Sigmoid colon (tissue), 7 donors: ENCODE data around the gene ABI3BP. TPM values are rescaled to one million over a fixed set of nuclear protein-coding genes. Genes with fewer than 3 reads are reported as not detected.

Experiments used
- DNase-seq: peaks from one replicate; pipeline ENCODE4 v3.0.0-alpha.2; 2019
- H3K27ac ChIP-seq, 4 donors: fragments of 200-600 bp; sonication (generic); one replicate each; pipeline ENCODE4 v1.5.1; 2016 to 2019; ENCODE audit warnings: mild to moderate bottlenecking in 1 of 4
- H3K27me3 ChIP-seq, 3 donors: fragments of 200-600 bp; sonication (generic); one replicate each; pipeline ENCODE4 v1.5.1; 2019; ENCODE audit warnings: mild to moderate bottlenecking in 1 of 3
- H3K36me3 ChIP-seq, 4 donors: fragments of 200-600 bp; sonication (generic); one replicate each; pipeline ENCODE4 v1.5.1; 2016 to 2019
- H3K4me1 ChIP-seq, 4 donors: fragments of 200-600 bp; sonication (generic); one replicate each; pipeline ENCODE4 v1.5.1; 2017 to 2019
- H3K4me3 ChIP-seq, 4 donors: fragments of 200-600 bp; sonication (generic); one replicate each; pipeline ENCODE4 v1.5.1; 2017 to 2019; ENCODE audit warnings: mild to moderate bottlenecking in 2 of 4, moderate library complexity in 1 of 4
- H3K9me3 ChIP-seq, 4 donors: fragments of 200-600 bp in 3 of 4; sonication (generic) in 3 of 4; one replicate each; pipeline versions ENCODE4 v1.5.1 to v1.6.1; 2013 to 2019
- EP300 ChIP-seq, 4 donors: sonication (generic); formaldehyde crosslinking; IDR thresholded peaks; one replicate each; pipeline ENCODE4 v1.6.1; 2017; ENCODE audit warnings: antibody characterized with exemption in 4 of 4
- POLR2A ChIP-seq, 2 donors: fragments of 450-650 bp; IDR thresholded peaks; one replicate each; pipeline ENCODE4 v1.6.1; 2016; ENCODE audit warnings: antibody characterized with exemption in 2 of 2, mild to moderate bottlenecking in 2 of 2, moderate library complexity in 2 of 2
- POLR2AphosphoS5 ChIP-seq, 4 donors: sonication (generic); formaldehyde crosslinking; IDR thresholded peaks; one replicate each; pipeline ENCODE4 v1.6.1; 2017; ENCODE audit warnings: antibody characterized with exemption in 4 of 4
- WGBS, 2 donors: extraction: QIAGEN DNeasy Blood & Tissue Kit; methylation state at CpG; one replicate each; pipeline ENCODE4 v1.1.7; 2013; 5-methylcytosine and 5-hydroxymethylcytosine counted together
- intact Hi-C: fragments of 100-400 bp; cut with DNase I; formaldehyde crosslinking; loops from one replicate; pipeline ENCODE4 v1.15.1; 2023
- polyA plus RNA-seq, 3 donors: library from polyadenylated mRNA; stranded (reverse); fragments of 200-250 nt; gene quantifications; one replicate each; pipeline ENCODE4 v1.2.3, GENCODE V29; 2013
- total RNA-seq, 4 donors: library from RNA; depleted of rRNA; stranded (reverse); fragments of >200 nt; gene quantifications; one replicate each; pipeline ENCODE4 v1.1.0, GENCODE V29; 2016
- TF ChIP-seq, protein P1 (sequence below), 4 experiments: fragments of 450-650 bp in 3 of 4; fragments of 200-600 bp in 1 of 4; IDR thresholded peaks; one replicate each; pipeline ENCODE4 v1.5.1; 2016 to 2019; ENCODE audit warnings: antibody characterized with exemption in 4 of 4, mild to moderate bottlenecking in 3 of 4, moderate library complexity in 2 of 4
- donor health status: healthy with polysubstance abuse.
- donor health status: Bipolar disorder and iron deficiency.
- donor health status: healthy.

ABI3BP gene
- total and polyA plus RNA-seq, 7 donors: 1.2 to 177 (median 30.4) TPM

DNA sequence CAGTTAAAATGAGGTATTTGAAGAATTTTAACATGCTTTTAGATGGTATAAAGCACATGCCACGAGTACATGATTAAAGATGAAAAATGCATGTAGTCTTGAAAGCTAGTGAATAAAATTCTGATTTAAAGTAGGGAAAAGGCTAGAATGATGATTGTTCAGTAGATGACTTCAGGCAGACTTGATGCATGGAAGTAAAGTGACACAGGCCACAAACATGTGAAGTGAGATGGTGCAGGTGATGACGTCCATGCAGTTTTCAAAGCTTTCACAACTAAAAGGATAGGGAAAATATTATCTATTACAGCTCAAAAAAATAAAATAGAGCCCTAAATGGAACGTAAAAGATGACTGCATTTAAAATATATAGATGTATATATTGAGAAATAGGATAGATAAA is 143.1 kb downstream of the ABI3BP start:
- no peaks in the 10 kb centered on the region for H3K36me3 ChIP-seq
- 77 to 86% methylated on average over 3 of the region's 3 CpGs for WGBS, 2 donors
- H3K9me3 ChIP-seq: no peaks in the 10 kb centered on the region
- no peak overlapping the region for H3K27ac ChIP-seq
- H3K4me1 ChIP-seq: no peaks in the 10 kb centered on the region
- no peak for DNase-seq
- no peak for TF ChIP-seq POLR2A (IDR thresholded peaks at IDR 0.05)
- no peak for TF ChIP-seq EP300 (IDR thresholded peaks at IDR 0.05)
- TF ChIP-seq POLR2AphosphoS5 (IDR thresholded peaks at IDR 0.05): no peak
- TF ChIP-seq, protein P1, sequence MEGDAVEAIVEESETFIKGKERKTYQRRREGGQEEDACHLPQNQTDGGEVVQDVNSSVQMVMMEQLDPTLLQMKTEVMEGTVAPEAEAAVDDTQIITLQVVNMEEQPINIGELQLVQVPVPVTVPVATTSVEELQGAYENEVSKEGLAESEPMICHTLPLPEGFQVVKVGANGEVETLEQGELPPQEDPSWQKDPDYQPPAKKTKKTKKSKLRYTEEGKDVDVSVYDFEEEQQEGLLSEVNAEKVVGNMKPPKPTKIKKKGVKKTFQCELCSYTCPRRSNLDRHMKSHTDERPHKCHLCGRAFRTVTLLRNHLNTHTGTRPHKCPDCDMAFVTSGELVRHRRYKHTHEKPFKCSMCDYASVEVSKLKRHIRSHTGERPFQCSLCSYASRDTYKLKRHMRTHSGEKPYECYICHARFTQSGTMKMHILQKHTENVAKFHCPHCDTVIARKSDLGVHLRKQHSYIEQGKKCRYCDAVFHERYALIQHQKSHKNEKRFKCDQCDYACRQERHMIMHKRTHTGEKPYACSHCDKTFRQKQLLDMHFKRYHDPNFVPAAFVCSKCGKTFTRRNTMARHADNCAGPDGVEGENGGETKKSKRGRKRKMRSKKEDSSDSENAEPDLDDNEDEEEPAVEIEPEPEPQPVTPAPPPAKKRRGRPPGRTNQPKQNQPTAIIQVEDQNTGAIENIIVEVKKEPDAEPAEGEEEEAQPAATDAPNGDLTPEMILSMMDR (IDR thresholded peaks at IDR 0.05): no peak
- intact Hi-C loops: no loop called here
- H3K27me3 ChIP-seq: no peaks in the 10 kb centered on the region
- no peak overlapping the region for H3K4me3 ChIP-seq

DNA sequence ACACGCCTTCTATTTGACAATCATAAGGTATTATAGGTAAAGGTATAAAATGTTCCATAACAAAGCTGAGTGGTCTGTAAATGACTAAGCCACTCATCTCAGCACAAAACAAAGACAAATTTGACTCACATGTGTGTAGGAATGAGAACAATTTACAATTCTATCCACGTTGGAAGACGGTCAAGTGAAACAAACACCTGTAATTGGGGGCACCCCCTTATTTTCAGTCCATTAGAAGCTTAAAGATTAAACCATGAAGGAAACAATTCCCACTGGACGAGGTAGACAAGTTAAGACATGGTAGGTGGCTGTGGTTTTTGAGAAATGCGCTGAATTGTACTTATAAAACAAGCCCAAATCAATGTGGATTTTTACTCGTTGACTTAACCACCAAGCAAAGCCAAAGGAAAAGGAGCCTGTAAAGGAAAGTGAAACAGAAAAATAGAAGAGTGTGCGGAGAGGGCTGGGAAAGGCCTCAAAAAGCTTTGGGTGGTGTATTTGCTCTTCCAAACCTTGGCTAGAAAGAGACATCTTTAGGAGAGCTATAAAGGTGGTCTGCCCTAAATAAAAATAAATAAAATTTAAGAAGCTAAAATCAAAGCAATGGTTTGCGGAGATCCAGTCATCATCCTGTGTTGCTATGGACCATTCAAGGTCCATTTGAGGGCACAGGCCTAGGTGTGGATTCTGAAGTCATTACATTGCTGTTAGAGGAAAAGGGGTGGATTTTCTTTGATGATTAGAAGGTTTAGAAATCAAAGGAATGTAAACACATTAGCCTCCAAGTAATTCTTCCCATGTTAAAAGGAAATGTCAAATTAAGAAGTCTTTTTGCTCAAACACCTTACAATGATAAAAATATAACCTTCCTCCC is 148.9 kb downstream of the ABI3BP start:
- intact Hi-C loops: no loop called here
- no peaks in the 10 kb centered on the region for H3K36me3 ChIP-seq
- TF ChIP-seq POLR2AphosphoS5 (IDR thresholded peaks at IDR 0.05): no peak
- TF ChIP-seq, protein P1 (IDR thresholded peaks at IDR 0.05): no peak
- no peak for TF ChIP-seq EP300 (IDR thresholded peaks at IDR 0.05)
- TF ChIP-seq POLR2A (IDR thresholded peaks at IDR 0.05): no peak
- DNase-seq: no peak
- 61 to 72% methylated on average over 8 of the region's 8 CpGs for WGBS, 2 donors
- H3K4me3 ChIP-seq: no peak overlapping the region
- no peaks in the 10 kb centered on the region for H3K4me1 ChIP-seq
- H3K9me3 ChIP-seq: no peaks in the 10 kb centered on the region
- H3K27me3 ChIP-seq: no peaks in the 10 kb centered on the region
- no peak overlapping the region for H3K27ac ChIP-seq

DNA sequence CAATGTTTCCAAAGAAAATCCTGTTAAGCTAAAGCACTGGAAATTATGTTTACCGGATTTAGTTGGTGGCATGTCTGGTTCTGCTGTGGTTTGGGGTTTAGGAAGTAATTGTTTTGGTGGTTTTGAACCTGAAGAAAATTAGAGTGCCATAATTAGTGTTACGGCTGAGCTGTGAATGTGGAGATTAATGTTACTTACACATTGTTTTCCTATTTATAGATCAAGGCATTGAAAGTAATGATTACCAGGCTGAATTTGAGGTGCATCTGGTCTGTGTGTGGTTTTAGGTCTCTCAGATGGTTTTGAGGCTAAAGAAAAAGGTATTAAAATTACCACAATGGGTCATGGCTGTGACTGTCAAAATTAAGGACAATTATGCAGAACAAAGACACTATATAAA is 155.1 kb downstream of the ABI3BP start:
- H3K27ac ChIP-seq: no peak overlapping the region
- 32 to 79% methylated on average over 2 of the region's 2 CpGs for WGBS, 2 donors
- H3K4me3 ChIP-seq: no peak overlapping the region
- TF ChIP-seq EP300 (IDR thresholded peaks at IDR 0.05) (no peak), POLR2AphosphoS5 (IDR thresholded peaks at IDR 0.05) (no peak), POLR2A (IDR thresholded peaks at IDR 0.05) (no peak)
- TF ChIP-seq, protein P1 (IDR thresholded peaks at IDR 0.05): no peak
- H3K36me3 ChIP-seq: peaks cover 0 to 11% (median 0%) of the 10 kb centered on the region in 4 donors
- intact Hi-C loops: no loop called here
- H3K27me3 ChIP-seq: no peaks in the 10 kb centered on the region
- DNase-seq: no peak
- no peaks in the 10 kb centered on the region for H3K9me3 ChIP-seq
- no peaks in the 10 kb centered on the region for H3K4me1 ChIP-seq

DNA sequence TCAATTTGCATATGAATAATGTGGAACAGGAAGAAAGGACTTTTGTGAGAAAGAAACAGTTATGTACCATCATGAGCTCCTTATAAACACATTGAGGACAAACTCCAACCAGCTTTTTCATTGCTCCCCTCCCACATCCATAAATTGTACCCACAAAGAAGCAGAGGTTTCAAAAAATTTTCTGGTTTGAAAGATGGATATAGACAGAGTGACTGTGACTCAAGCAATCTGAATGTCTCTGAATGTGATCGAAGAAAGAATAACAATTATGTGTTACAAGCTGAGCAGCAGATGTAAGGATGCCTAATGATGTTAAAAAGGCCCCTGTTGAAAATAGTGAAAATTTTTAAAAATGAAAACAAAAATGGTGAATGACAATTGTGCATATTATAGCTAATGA is 156.6 kb downstream of the ABI3BP start:
- TF ChIP-seq POLR2AphosphoS5 (IDR thresholded peaks at IDR 0.05): no peak
- no peak for TF ChIP-seq POLR2A (IDR thresholded peaks at IDR 0.05)
- no peak for TF ChIP-seq EP300 (IDR thresholded peaks at IDR 0.05)
- TF ChIP-seq, protein P1 (IDR thresholded peaks at IDR 0.05): no peak
- no peak overlapping the region for H3K27ac ChIP-seq
- intact Hi-C loops: no loop called here
- H3K9me3 ChIP-seq: no peaks in the 10 kb centered on the region
- no peaks in the 10 kb centered on the region for H3K27me3 ChIP-seq
- no peak overlapping the region for H3K4me3 ChIP-seq
- no peaks in the 10 kb centered on the region for H3K4me1 ChIP-seq
- peaks cover 0 to 15% (median 0%) of the 10 kb centered on the region in 4 donors for H3K36me3 ChIP-seq
- no peak for DNase-seq
- 94% methylated on average over 1 of the region's 1 CpG for WGBS, 2 donors
